Caco-2 (cell line): ENCODE measurements around the gene NKD1. TPM values are rescaled to one million over a fixed set of nuclear protein-coding genes. Genes with fewer than 3 reads are reported as not detected.

Experiments
- BruUV-seq: library from RNA; stranded (reverse); fragments of 400-500 nt; replicated peaks from 2 replicates; lab custom pipeline; 2021; lab: Mats Ljungman, UMichigan
- CTCF ChIA-PET: fragments of 300-600 bp; sonication (Branson Sonifier 250); formaldehyde crosslinking; loops from one replicate; lab custom pipeline; 2022; ENCODE audit warnings: antibody characterized with exemption; lab: Charles Lee
- POLR2A ChIA-PET: fragments of 300-600 bp; sonication (Branson Sonifier 250); formaldehyde crosslinking; loops from one replicate; lab custom pipeline; 2022; ENCODE audit warnings: antibody characterized with exemption; lab: Charles Lee
- DNase-seq, 2 experiments: peaks; one replicate each; pipeline versions ENCODE4 v3.0.0 to v3.0.0-alpha.2; 2020 to 2022
- H3K27me3 ChIP-seq: replicated peaks from 2 replicates; pipeline ENCODE4 v1.6.0; 2011; ENCODE audit warnings: low read length; ENCODE audit not compliant: control insufficient read depth, insufficient read depth
- H3K36me3 ChIP-seq: 2 replicates; pipeline ENCODE4 v1.5.1; 2011; ENCODE audit warnings: low read length; ENCODE audit not compliant: control insufficient read depth, insufficient read depth
- H3K4me1 ChIP-seq: fragments of 250-450 bp; sonication (Bioruptor Pico); 2 replicates; pipeline ENCODE4 v1.5.1; 2020; ENCODE audit warnings: mild to moderate bottlenecking
- H3K4me3 ChIP-seq: 2 replicates; pipeline ENCODE4 v1.5.1; 2011; ENCODE audit warnings: low read depth, mild to moderate bottlenecking, control low read depth, low read length
- H3K9me3 ChIP-seq: fragments of 250-450 bp; sonication (Bioruptor Pico); 2 replicates; pipeline ENCODE4 v1.5.1; 2020; ENCODE audit warnings: mild to moderate bottlenecking, moderate library complexity
- H3K27ac Mint-ChIP-seq: one replicate; pipeline ENCODE4 v1.8.0; 2022; ENCODE audit warnings: mixed read lengths; ENCODE audit not compliant: unreplicated experiment
- H3K27me3 Mint-ChIP-seq: one replicate; pipeline ENCODE4 v1.8.0; 2022; ENCODE audit warnings: mixed read lengths; ENCODE audit not compliant: insufficient read depth, unreplicated experiment
- H3K36me3 Mint-ChIP-seq: one replicate; pipeline ENCODE4 v1.8.0; 2022; ENCODE audit warnings: mild to moderate bottlenecking, mixed read lengths; ENCODE audit not compliant: insufficient read depth, unreplicated experiment
- H3K4me1 Mint-ChIP-seq: one replicate; pipeline ENCODE4 v1.8.0; 2022; ENCODE audit warnings: low read depth, mixed read lengths; ENCODE audit not compliant: unreplicated experiment
- H3K4me3 Mint-ChIP-seq: one replicate; pipeline ENCODE4 v1.8.0; 2022; ENCODE audit warnings: mild to moderate bottlenecking, moderate library complexity, mixed read lengths; ENCODE audit not compliant: unreplicated experiment
- H3K9me3 Mint-ChIP-seq: one replicate; pipeline ENCODE4 v1.8.0; 2022; ENCODE audit warnings: mixed read lengths; ENCODE audit not compliant: unreplicated experiment
- intact Hi-C: fragments of 100-400 bp; cut with micrococcal nuclease; formaldehyde crosslinking; loops from one replicate; pipeline ENCODE4 v1.10.0; 2022; ENCODE audit not compliant: unreplicated experiment
- total RNA-seq: library from RNA; stranded (reverse); gene quantifications from 2 replicates; pipeline ENCODE4 v1.2.3, GENCODE V29; 2022
- TF ChIP-seq, protein P1 (sequence below), 2 experiments: fragments of 200-600 bp in 1 of 2; IDR thresholded peaks; 1 replicate in 1 of 2; 2 replicates in 1 of 2; pipeline versions ENCODE4 v1.5.1 to v1.8.0; 2011 to 2022; ENCODE audit warnings: antibody characterized with exemption in 1 of 2, control low read depth in 1 of 2, inconsistent platforms in 1 of 2, low read depth in 1 of 2, low read length in 1 of 2, mild to moderate bottlenecking in 1 of 2, moderate library complexity in 1 of 2; ENCODE audit not compliant: insufficient read depth in 1 of 2, severe bottlenecking in 1 of 2, unreplicated experiment in 1 of 2

The NKD1 gene
- total RNA-seq, 1 experiment from 2014 or later = 54.9 TPM

DNA sequence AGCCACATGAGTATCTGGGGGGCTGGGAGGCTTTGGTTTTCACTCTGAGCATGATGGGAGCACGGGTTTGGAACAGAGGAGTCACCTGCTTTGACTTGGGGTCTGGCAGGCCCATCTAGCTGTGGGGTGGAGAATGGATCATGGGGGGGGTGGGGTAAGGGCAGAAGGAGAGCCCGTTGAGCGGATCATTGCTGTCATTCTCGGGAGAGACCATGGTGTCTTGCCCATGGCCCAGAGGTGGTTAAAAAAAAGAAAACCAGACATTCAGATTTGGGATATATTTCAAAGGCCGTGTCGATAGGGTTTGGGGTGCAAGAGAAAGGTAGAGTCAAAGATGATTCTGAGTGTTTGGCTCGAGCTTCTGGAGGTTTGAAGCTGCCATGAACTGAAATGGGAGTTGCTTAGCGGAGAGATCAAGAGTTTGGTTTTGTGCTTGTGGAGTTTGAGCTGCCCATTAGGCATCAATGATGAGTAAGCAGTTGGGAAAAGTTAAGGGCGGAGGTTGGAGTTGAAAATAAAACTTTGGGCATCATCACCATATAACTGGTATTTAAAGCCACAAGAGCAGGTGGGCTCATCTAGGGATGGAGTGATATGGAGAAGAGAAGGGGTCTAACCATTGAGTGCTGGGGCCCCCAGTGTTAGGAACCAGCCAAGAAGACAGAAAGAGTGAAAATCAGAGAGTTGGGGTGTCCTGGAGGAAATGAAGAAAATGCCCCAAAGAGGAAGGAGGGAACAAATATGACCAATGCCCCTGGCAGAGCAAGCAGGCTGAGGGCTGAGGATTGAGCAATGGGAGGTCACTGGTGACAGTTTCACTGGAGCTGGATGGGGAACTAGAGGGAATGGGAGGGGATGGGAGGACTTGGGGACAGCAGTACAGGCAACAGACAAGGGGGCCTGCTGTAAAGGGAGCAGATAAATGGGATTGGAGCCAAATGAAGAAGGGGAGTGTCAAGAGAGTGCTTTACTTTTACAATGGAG lies 147.1 kb downstream of the NKD1 start:
- ChIA-PET CTCF (interaction anchor here (3.0 kb wide), 1 partner anchor 111 kb away, joined by 9 read pairs; no protein-coding TSS in a partner anchor), POLR2A (no interaction called here)
- TF ChIP-seq, protein P1, sequence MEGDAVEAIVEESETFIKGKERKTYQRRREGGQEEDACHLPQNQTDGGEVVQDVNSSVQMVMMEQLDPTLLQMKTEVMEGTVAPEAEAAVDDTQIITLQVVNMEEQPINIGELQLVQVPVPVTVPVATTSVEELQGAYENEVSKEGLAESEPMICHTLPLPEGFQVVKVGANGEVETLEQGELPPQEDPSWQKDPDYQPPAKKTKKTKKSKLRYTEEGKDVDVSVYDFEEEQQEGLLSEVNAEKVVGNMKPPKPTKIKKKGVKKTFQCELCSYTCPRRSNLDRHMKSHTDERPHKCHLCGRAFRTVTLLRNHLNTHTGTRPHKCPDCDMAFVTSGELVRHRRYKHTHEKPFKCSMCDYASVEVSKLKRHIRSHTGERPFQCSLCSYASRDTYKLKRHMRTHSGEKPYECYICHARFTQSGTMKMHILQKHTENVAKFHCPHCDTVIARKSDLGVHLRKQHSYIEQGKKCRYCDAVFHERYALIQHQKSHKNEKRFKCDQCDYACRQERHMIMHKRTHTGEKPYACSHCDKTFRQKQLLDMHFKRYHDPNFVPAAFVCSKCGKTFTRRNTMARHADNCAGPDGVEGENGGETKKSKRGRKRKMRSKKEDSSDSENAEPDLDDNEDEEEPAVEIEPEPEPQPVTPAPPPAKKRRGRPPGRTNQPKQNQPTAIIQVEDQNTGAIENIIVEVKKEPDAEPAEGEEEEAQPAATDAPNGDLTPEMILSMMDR (IDR thresholded peaks at IDR 0.05; ENCODE audit: insufficient read depth in 1 of 2, low read depth in 1 of 2, low read length in 1 of 2, severe bottlenecking in 1 of 2, unreplicated experiment in 1 of 2) = no peak
- Histone ChIP-seq H3K27me3 (no peaks in the 10 kb centered on the region), H3K9me3 (no peaks in the 10 kb centered on the region), H3K4me1 (peaks cover 12% of the 10 kb centered on the region), H3K4me3 (no peak overlapping the region), H3K36me3 (no peaks in the 10 kb centered on the region)
- H3K4me1 Mint-ChIP-seq = peaks cover 15% of the 10 kb centered on the region
- intact Hi-C loops = no loop called here
- H3K36me3 Mint-ChIP-seq = no peaks in the 10 kb centered on the region
- peak in 1 of 2 experiments; percentile 11 for DNase-seq
- BruUV-seq = no TSS peak
- peaks cover 6% of the 10 kb centered on the region for H3K27me3 Mint-ChIP-seq
- no peak overlapping the region for H3K4me3 Mint-ChIP-seq
- H3K27ac Mint-ChIP-seq = no peak overlapping the region
- H3K9me3 Mint-ChIP-seq = no peaks in the 10 kb centered on the region

DNA sequence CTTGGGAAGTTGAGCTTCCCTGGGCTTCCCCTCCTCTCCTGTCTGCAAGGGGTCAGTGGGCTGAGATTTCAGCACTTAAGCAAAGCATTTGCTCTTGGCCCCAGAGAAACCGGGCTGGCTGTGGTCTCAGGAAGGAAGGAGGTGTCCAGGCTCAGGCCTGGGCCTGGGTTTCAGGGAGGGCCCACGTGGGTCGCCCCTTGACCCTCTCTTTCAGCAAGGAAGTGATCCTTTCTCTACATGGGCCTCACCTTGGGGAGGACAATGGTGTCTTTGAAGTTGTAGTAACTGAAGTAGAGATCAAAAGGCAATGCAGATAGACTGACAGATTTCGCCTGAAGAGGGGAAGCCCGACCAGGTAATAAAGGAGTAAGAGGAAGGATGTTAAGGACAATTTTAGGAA lies 147.9 kb downstream of the NKD1 start:
- Mint-ChIP-seq H3K27ac (no peak overlapping the region), H3K4me3 (no peak overlapping the region), H3K27me3 (peaks cover 3% of the 10 kb centered on the region), H3K4me1 (peaks cover 15% of the 10 kb centered on the region), H3K9me3 (no peaks in the 10 kb centered on the region), H3K36me3 (no peaks in the 10 kb centered on the region)
- Histone ChIP-seq H3K27me3 (no peaks in the 10 kb centered on the region), H3K36me3 (no peaks in the 10 kb centered on the region), H3K4me3 (no peak overlapping the region), H3K4me1 (peaks cover 12% of the 10 kb centered on the region), H3K9me3 (no peaks in the 10 kb centered on the region)
- ChIA-PET CTCF (interaction anchor here (3.0 kb wide), 1 partner anchor 110 kb away, joined by 9 read pairs; no protein-coding TSS in a partner anchor), POLR2A (no interaction called here)
- intact Hi-C loops = no loop called here
- TF ChIP-seq, protein P1 (IDR thresholded peaks at IDR 0.05; ENCODE audit: insufficient read depth in 1 of 2, low read depth in 1 of 2, low read length in 1 of 2, severe bottlenecking in 1 of 2, unreplicated experiment in 1 of 2) = no peak
- DNase-seq = peak; percentile 18 to 42
- BruUV-seq = no TSS peak

DNA sequence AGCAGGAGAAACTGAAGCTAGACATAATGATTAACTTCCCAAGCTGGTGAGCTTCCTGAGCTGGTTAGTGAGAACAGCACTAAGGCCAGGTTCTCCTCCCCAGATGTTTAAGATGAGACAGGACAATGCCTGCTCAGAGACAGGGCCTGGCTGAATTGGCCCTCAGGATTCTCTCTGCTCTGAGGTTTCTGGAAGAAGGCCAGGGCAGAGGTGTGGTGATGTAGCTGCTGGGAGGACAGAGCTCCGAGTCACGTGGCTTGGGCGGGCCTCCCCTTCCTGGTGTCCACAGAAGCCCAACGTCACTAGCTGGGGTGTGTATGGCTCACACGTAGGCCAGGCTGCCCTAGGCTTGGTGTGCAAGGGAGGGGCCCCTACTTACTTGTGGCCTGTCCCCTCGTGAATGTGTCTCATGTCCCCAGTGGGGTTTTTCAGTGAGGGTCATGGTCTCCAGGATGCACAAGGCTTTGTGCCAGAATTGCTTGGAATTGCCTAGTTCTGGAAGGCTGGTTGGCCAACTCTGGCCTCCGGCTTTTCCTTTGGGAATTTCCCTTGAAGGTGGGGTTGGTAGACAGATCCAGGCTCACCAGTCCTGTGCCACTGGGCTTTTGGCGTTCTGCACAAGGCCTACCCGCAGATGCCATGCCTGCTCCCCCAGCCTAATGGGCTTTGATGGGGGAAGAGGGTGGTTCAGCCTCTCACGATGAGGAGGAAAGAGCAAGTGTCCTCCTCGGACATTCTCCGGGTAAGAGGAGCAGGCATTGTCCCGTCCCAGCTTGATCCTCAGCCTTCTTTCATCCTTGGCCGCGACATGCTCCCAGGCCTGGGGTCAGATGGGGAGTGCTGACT lies 148.6 kb downstream of the NKD1 start:
- Mint-ChIP-seq H3K36me3 (no peaks in the 10 kb centered on the region), H3K4me1 (peaks cover 15% of the 10 kb centered on the region), H3K27ac (no peak overlapping the region), H3K9me3 (no peaks in the 10 kb centered on the region), H3K4me3 (no peak overlapping the region), H3K27me3 (peaks cover 3% of the 10 kb centered on the region)
- H3K9me3 ChIP-seq = no peaks in the 10 kb centered on the region
- H3K4me3 ChIP-seq = no peak overlapping the region
- H3K36me3 ChIP-seq = no peaks in the 10 kb centered on the region
- H3K4me1 ChIP-seq = peaks cover 12% of the 10 kb centered on the region
- ChIA-PET POLR2A (no interaction called here), CTCF (interaction anchor here (0.6 to 3.0 kb wide), 2 partner anchors 110 to 208 kb away, joined by 3 to 9 read pairs; no protein-coding TSS in a partner anchor)
- no TSS peak for BruUV-seq
- no peaks in the 10 kb centered on the region for H3K27me3 ChIP-seq
- intact Hi-C loops = no loop called here
- TF ChIP-seq, protein P1 (IDR thresholded peaks at IDR 0.05; ENCODE audit: insufficient read depth in 1 of 2, low read depth in 1 of 2, low read length in 1 of 2, severe bottlenecking in 1 of 2, unreplicated experiment in 1 of 2) = no peak
- peak in 1 of 2 experiments; percentile 37 for DNase-seq
